ENCODE results near the gene ADRB1.

- TF ChIP-seq POLR2AphosphoS5 (IDR thresholded peaks at IDR 0.05), result no peak
- TF ChIP-seq, protein P1, sequence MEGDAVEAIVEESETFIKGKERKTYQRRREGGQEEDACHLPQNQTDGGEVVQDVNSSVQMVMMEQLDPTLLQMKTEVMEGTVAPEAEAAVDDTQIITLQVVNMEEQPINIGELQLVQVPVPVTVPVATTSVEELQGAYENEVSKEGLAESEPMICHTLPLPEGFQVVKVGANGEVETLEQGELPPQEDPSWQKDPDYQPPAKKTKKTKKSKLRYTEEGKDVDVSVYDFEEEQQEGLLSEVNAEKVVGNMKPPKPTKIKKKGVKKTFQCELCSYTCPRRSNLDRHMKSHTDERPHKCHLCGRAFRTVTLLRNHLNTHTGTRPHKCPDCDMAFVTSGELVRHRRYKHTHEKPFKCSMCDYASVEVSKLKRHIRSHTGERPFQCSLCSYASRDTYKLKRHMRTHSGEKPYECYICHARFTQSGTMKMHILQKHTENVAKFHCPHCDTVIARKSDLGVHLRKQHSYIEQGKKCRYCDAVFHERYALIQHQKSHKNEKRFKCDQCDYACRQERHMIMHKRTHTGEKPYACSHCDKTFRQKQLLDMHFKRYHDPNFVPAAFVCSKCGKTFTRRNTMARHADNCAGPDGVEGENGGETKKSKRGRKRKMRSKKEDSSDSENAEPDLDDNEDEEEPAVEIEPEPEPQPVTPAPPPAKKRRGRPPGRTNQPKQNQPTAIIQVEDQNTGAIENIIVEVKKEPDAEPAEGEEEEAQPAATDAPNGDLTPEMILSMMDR (IDR thresholded peaks at IDR 0.05), result no peak
These were observed 14.6 kb downstream of the ADRB1 start for GRCh38 chr10:114058297-114058696.
